Epithelial cell of proximal tubule (primary cell): ENCODE measurements around the gene IQSEC1. TPM values are rescaled to one million over a fixed set of nuclear protein-coding genes. Genes with fewer than 3 reads are reported as not detected.

Experiments
- DNase-seq: peaks from one replicate; pipeline ENCODE4 v3.0.0-alpha.2; 2011; ENCODE audit warnings: low read depth
- H3K4me3 ChIP-seq: 2 replicates; pipeline ENCODE4 v1.5.1; 2011; ENCODE audit warnings: low read depth, mild to moderate bottlenecking, low read length
- CTCF ChIP-seq: conservative IDR thresholded peaks from 2 replicates; pipeline ENCODE4 v1.5.1; 2012; ENCODE audit warnings: low read depth, mild to moderate bottlenecking, low read length
- total RNA-seq: library from RNA; depleted of rRNA; stranded (reverse); fragments of >200 nt; gene quantifications from 2 replicates; pipeline ENCODE4 v1.2.3, GENCODE V29; 2015

The IQSEC1 gene
- total RNA-seq, 1 donor from 2014 or later: 8.8 TPM

GRCh38 chr3:13106308-13107001 lies 33.2 kb upstream of the IQSEC1 start:
- TF ChIP-seq CTCF: no peak
- DNase-seq: no peak

GRCh38 chr3:13105896-13106250 lies 32.6 kb upstream of the IQSEC1 start:
- peak; percentile 20 for TF ChIP-seq CTCF
- DNase-seq: no peak
- no peak overlapping the region for H3K4me3 ChIP-seq

More at GRCh38 chr3:13106308-13107001, 33.2 kb upstream of the IQSEC1 start:
- H3K4me3 ChIP-seq: no peak overlapping the region

- no peak overlapping the region for H3K4me3 ChIP-seq
- TF ChIP-seq CTCF: no peak
- no peak for DNase-seq
Measured at GRCh38 chr3:13105181-13105895, 32.1 kb upstream of the IQSEC1 start.

GRCh38 chr3:13104511-13104910 lies 31.3 kb upstream of the IQSEC1 start:
- no peak for DNase-seq
- TF ChIP-seq CTCF: no peak
- no peak overlapping the region for H3K4me3 ChIP-seq

- no peak overlapping the region for H3K4me3 ChIP-seq
- no peak for DNase-seq
- no peak for TF ChIP-seq CTCF
Measured at GRCh38 chr3:13103416-13104058, 30.3 kb upstream of the IQSEC1 start.

GRCh38 chr3:13102386-13103345 lies 29.4 kb upstream of the IQSEC1 start:
- DNase-seq: no peak
- no peak for TF ChIP-seq CTCF

More at GRCh38 chr3:13102386-13103345, 29.4 kb upstream of the IQSEC1 start:
- no peak overlapping the region for H3K4me3 ChIP-seq
